Liver (tissue), 9 donors: ENCODE measurements around the gene PSPC1. TPM values are rescaled to one million over a fixed set of nuclear protein-coding genes. Genes with fewer than 3 reads are reported as not detected.

ENCODE experiments used
- DNase-seq: peaks from one replicate; pipeline ENCODE4 v3.0.0-alpha.2; 2017; ENCODE audit warnings: low spot score
- H3K27ac ChIP-seq, 2 donors: one replicate each; pipeline ENCODE4 v1.7.0; 2013; ENCODE audit warnings: inconsistent platforms in 2 of 2, low read length in 2 of 2, control low read depth in 1 of 2, low read depth in 1 of 2, mild to moderate bottlenecking in 1 of 2
- H3K27me3 ChIP-seq, 4 donors: one replicate each; pipeline versions ENCODE4 v1.6.1 to v1.7.0; 2013; ENCODE audit warnings: low read length in 3 of 4, inconsistent platforms in 1 of 4, mild to moderate bottlenecking in 1 of 4, moderate library complexity in 1 of 4; ENCODE audit not compliant: control insufficient read depth in 4 of 4, insufficient read depth in 4 of 4
- H3K36me3 ChIP-seq, 4 donors: one replicate each; pipeline versions ENCODE4 v1.6.1 to v1.7.0; 2013; ENCODE audit warnings: low read length in 3 of 4, mild to moderate bottlenecking in 3 of 4, low read depth in 1 of 4, moderate library complexity in 1 of 4; ENCODE audit not compliant: control insufficient read depth in 4 of 4, insufficient read depth in 3 of 4
- H3K4me1 ChIP-seq, 4 donors: one replicate each; pipeline versions ENCODE4 v1.6.1 to v1.7.0; 2013; ENCODE audit warnings: low read length in 3 of 4, mild to moderate bottlenecking in 3 of 4, moderate library complexity in 1 of 4; ENCODE audit not compliant: control insufficient read depth in 4 of 4, insufficient read depth in 4 of 4
- H3K4me3 ChIP-seq, 3 donors: one replicate each; pipeline versions ENCODE4 v1.6.1 to v1.7.0; 2013; ENCODE audit warnings: low read length in 3 of 3, control low read depth in 1 of 3, low read depth in 1 of 3, mild to moderate bottlenecking in 1 of 3
- H3K9ac ChIP-seq, 2 donors: one replicate each; pipeline ENCODE4 v1.7.0; 2013; ENCODE audit warnings: low read length in 2 of 2, mild to moderate bottlenecking in 2 of 2, moderate library complexity in 2 of 2, control low read depth in 1 of 2, low read depth in 1 of 2
- H3K9me3 ChIP-seq, 4 donors: one replicate each; pipeline versions ENCODE4 v1.6.1 to v1.7.0; 2013; ENCODE audit warnings: low read length in 3 of 4; ENCODE audit not compliant: control insufficient read depth in 4 of 4
- ATF3 ChIP-seq: IDR thresholded peaks from 2 replicates; pipeline ENCODE4 v1.6.1; 2016; ENCODE audit warnings: antibody characterized with exemption
- CTCF ChIP-seq: fragments of 150-350 bp; IDR thresholded peaks from 2 replicates; pipeline ENCODE4 v1.5.1; 2017; ENCODE audit warnings: improper control_type of control experiment, low read depth, low read length; ENCODE audit not compliant: missing input control
- EGR1 ChIP-seq, 2 donors: IDR thresholded peaks; 2 replicates each; pipeline ENCODE4 v1.6.1; 2016 to 2018; ENCODE audit warnings: antibody characterized with exemption in 2 of 2, low read depth in 2 of 2
- FOXA1 ChIP-seq: IDR thresholded peaks from 2 replicates; pipeline ENCODE4 v1.6.1; 2016; ENCODE audit warnings: antibody characterized with exemption
- FOXA2 ChIP-seq: IDR thresholded peaks from 2 replicates; pipeline ENCODE4 v1.6.1; 2016; ENCODE audit warnings: antibody characterized with exemption
- GABPA ChIP-seq, 2 donors: IDR thresholded peaks in 1 of 2; conservative IDR thresholded peaks in 1 of 2; 2 replicates each; pipeline ENCODE4 v1.6.1; 2016; ENCODE audit warnings: antibody characterized with exemption in 2 of 2, mild to moderate bottlenecking in 1 of 2, moderate library complexity in 1 of 2
- HNF4A ChIP-seq, 2 donors: conservative IDR thresholded peaks; 2 replicates each; pipeline ENCODE4 v1.6.1; 2016; ENCODE audit warnings: antibody characterized with exemption in 2 of 2, mild to moderate bottlenecking in 2 of 2
- HNF4G ChIP-seq: IDR thresholded peaks from 2 replicates; pipeline ENCODE4 v1.6.1; 2016; ENCODE audit warnings: antibody characterized with exemption
- JUND ChIP-seq, 2 donors: IDR thresholded peaks; 2 replicates each; pipeline ENCODE4 v1.6.1; 2016; ENCODE audit warnings: antibody characterized with exemption in 2 of 2
- MAX ChIP-seq: IDR thresholded peaks from 2 replicates; pipeline ENCODE4 v1.6.1; 2016; ENCODE audit warnings: antibody characterized with exemption
- NR2F2 ChIP-seq: IDR thresholded peaks from 2 replicates; pipeline ENCODE4 v1.6.1; 2016; ENCODE audit warnings: antibody characterized with exemption
- RAD21 ChIP-seq, 2 donors: IDR thresholded peaks; 2 replicates each; pipeline ENCODE4 v1.6.1; 2016; ENCODE audit warnings: antibody characterized with exemption in 2 of 2, mild to moderate bottlenecking in 2 of 2
- REST ChIP-seq: IDR thresholded peaks from 2 replicates; pipeline ENCODE4 v1.6.1; 2016; ENCODE audit warnings: antibody characterized with exemption, mild to moderate bottlenecking
- RXRA ChIP-seq, 2 donors: IDR thresholded peaks; 2 replicates each; pipeline ENCODE4 v1.6.1; 2017 to 2018; ENCODE audit warnings: antibody characterized with exemption in 2 of 2, mild to moderate bottlenecking in 1 of 2
- SP1 ChIP-seq: IDR thresholded peaks from 2 replicates; pipeline ENCODE4 v1.6.1; 2018; ENCODE audit warnings: antibody characterized with exemption, mild to moderate bottlenecking
- TAF1 ChIP-seq: conservative IDR thresholded peaks from 2 replicates; pipeline ENCODE4 v1.6.1; 2016; ENCODE audit warnings: antibody characterized with exemption, mild to moderate bottlenecking
- YY1 ChIP-seq: IDR thresholded peaks from 2 replicates; pipeline ENCODE4 v1.6.1; 2016; ENCODE audit warnings: antibody characterized with exemption, mild to moderate bottlenecking
- ZBTB33 ChIP-seq: IDR thresholded peaks from 2 replicates; pipeline ENCODE4 v1.6.1; 2016; ENCODE audit warnings: antibody characterized with exemption
- WGBS: extraction: QIAGEN DNeasy Blood & Tissue Kit; methylation state at CpG from one replicate; pipeline ENCODE4 v1.1.7; 2013; 5-methylcytosine and 5-hydroxymethylcytosine counted together
- polyA plus RNA-seq, 2 donors: library from polyadenylated mRNA; stranded (reverse) in 1 of 2; unstranded in 1 of 2; fragments of 200-250 nt in 1 of 2; fragments of >200 nt in 1 of 2; fragmentation: Nextera tagmentation in 1 of 2; extraction: Ambion mirVana in 1 of 2; gene quantifications; one replicate each; pipeline versions ENCODE4 v1.2.1 to v1.2.3, GENCODE V29; 2013 to 2015
- total RNA-seq, 2 donors: library from RNA; depleted of rRNA; stranded (reverse); fragments of >200 nt; gene quantifications; one replicate each; pipeline ENCODE4 v1.2.3, GENCODE V29; 2014
- donor health status: healthy.
- donor health status: healthy.
- donor health status: healthy.
- donor health status: healthy.
- donor health status: healthy.

Gene PSPC1
- total and polyA plus RNA-seq, 4 donors: 7.8 to 38.2 (median 20.1) TPM

GRCh38 chr13:19764237-19764636 is 18.5 kb downstream of the PSPC1 start:
- no peak overlapping the region for H3K27ac ChIP-seq
- DNase-seq: no peak
- peaks cover 0 to 8% (median 2%) of the 10 kb centered on the region in 4 donors for H3K36me3 ChIP-seq
- peaks cover 0 to 1% (median 0%) of the 10 kb centered on the region in 4 donors for H3K4me1 ChIP-seq
- H3K9me3 ChIP-seq: no peaks in the 10 kb centered on the region
- H3K4me3 ChIP-seq: no peak overlapping the region
- H3K27me3 ChIP-seq: no peaks in the 10 kb centered on the region
- WGBS: 92% methylated on average over 2 of the region's 2 CpGs
- TF ChIP-seq NR2F2 (no peak), HNF4A (conservative IDR thresholded peaks at IDR 0.05) (no peak), HNF4G (no peak), MAX (no peak), ATF3 (no peak), ZBTB33 (no peak), RAD21 (IDR thresholded peaks at IDR 0.05) (no peak), SP1 (no peak), FOXA2 (no peak), YY1 (no peak), GABPA (IDR thresholded peaks at IDR 0.05 in 1 of 2, conservative IDR thresholded peaks at IDR 0.05 in 1 of 2) (no peak), TAF1 (no peak), REST (no peak), CTCF (no peak), EGR1 (IDR thresholded peaks at IDR 0.05; ENCODE audit: low read depth in 2 of 2) (no peak), FOXA1 (no peak), JUND (IDR thresholded peaks at IDR 0.05) (no peak), RXRA (IDR thresholded peaks at IDR 0.05) (no peak)
- H3K9ac ChIP-seq: no peak overlapping the region
